NCI-H1694 (cell line): ENCODE measurements around the gene PDRG1.
"Not testable (repeated sequence)": the region's sequence is repeated elsewhere in the genome, so short reads cannot be mapped to it uniquely, and the experiment has no call there.

Source experiments
- DNase-seq: peaks from one replicate; lab custom pipeline; 2025; lab: John Stamatoyannopoulos, UW

PDRG1 gene

DNA sequence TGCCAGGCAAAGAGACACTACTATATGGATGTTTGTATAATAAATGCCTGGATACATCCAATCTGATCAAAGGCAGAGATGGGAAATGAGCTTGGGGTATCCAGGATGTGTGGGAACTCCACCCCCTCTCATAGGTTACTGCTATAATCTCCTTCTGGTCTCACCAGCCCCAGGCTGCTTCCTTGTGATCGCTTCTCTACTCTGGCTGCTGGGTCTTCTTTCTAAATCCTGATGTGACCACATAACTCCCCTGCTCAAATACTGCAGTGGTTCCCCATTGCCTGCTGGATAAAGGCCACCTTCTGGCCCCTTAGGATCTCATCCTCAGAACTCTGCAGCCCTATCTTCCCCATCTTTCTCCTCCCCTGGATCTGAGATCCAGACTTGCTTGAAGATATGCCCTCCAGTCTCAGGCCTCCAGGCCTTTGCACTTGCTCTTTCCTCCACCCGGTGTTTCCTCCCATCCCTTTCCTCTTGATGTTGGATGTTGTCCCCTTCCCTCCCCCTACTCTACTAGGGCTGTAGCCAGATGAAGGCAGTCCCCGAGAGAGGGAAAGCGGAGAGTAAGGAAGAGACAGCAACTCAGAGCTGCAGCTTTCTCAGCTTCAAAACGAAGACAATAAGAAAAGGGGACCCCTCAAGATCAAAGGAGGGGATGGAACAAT, 15.3 kb upstream of the PDRG1 start:
- DNase-seq = no peak

DNA sequence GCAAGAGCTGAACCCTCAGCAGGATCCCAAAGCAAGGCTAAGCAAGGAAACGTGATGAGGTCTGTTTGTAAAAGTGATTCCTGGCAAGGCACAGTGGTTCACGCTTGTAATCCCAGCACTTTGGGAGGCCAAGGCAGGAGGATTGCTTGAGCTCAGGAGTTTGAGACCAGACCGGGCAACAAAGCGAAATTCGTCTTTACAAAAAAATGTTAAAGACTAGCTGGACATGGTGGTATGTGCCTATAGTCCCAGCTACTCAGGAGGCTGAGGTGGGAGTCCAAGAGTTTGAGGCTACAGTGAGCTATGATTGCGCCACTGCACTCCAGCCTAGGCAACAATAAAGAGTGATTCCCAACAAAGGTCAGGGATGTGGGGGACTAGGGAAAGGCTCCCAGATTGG, 12.0 kb upstream of the PDRG1 start:
- no peak for DNase-seq

DNA sequence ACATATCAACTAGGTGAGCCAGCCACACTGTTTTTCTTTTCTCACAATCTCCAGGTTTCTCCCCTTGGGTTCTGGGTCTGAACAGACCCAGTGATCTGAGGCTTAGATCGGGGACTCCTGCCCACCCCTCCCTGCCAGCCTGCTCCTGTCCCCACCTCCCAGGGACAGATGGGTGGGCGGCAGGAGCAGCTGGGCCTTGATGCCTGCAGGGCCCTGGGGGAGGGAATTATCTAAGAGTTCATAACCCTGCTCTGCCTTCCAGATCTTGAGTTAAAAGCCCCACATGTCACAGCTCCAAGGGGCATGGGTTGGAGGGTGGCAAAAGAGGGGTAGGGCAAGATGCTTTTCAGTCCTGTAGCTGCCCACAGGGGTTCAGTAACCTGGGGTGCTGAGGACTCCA, 10.9 kb upstream of the PDRG1 start:
- peak; percentile 83 for DNase-seq

DNA sequence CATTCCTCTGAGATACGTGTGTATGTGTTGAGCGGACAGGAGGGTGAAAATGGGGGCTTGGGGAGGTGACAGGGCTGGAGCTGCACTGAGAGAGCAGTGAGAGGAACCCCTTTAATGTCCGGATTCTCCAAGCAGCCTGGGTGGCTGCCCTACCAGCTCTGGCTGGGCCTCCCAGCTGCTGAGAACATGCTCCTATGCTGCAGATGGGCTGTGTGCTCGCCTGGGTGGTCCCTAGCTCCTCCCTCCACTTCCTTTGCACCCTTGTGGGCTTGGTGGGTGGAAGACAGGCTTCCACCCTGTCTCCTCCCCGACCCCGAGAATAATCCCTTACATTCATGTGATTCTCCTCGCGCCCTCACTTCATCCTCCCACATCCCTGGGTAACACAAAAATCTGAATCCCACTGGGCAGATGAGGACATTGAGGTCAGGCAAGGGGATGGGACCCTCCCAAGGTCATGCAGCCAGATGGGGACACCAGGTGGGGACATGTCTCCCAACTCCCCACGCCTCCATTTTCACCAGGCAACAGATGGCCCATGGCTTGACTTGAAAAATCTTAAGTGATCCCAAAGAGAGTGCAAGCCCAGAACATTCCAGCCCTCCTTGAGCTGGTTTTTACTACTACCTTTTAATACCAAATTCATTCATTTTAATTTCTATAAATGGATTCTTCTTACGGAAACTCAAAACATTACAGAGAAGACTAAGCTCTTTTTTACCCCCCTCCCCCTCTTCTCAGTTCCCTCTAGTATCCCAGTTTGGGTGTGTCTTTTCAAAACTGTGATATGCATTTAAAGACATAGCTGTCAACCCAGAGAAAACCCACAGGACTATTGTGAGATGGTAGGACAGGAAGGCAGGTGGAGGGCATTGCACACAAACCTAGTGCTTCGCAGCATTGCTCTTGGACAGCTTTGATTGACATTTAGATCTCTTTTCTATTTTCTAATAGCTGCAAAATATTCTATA, 5.0 kb upstream of the PDRG1 start:
- DNase-seq = peak; percentile 75

DNA sequence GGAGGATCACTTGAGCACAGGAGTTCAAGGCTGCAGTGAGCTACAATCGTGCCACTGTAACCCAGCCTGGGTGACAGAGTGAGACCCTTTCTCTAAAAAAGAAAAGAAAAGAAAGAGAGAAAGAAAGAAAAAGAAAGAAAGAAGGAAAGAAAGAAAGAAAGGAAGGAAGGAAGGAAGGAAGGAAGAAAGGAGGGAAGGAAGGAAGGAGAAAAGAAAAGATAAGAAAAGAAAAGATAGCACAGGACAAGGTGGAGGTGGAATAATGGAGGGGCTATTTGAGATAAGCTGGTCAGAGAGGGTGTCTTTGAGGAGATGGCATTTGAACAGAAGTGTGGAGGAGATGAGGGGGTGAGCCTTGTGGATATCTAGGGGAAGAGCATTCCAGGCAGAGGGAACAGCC, 2.7 kb upstream of the PDRG1 start:
- no peak for DNase-seq

DNA sequence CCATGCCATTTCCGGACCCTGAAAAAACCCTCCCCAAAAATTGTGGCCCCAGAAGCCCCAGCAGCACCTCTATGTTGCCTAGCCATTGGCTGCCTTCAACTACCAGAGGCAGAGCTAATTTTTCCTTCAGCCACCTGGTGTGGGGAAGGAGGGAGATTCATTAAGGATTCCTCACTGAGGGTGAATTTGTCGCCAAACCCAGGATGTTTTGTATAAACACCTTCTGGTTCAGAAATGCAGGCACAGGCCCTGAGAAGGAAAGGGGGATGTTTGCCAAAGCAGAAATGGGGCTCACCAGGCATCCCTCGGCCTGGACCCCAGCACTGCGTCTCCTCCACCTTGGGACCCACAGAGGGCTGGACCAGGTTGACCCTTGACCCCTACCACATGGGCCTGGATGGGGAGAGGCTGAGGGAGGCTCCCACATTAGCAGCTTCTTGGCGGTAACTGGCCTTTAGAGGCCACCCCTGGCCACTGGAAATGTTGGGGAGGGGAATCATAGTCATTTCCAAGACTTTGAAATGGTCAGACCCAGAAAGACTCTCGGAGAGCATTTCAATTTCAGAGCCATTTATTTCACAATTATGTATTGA, 1.8 kb upstream of the PDRG1 start:
- no peak for DNase-seq

DNA sequence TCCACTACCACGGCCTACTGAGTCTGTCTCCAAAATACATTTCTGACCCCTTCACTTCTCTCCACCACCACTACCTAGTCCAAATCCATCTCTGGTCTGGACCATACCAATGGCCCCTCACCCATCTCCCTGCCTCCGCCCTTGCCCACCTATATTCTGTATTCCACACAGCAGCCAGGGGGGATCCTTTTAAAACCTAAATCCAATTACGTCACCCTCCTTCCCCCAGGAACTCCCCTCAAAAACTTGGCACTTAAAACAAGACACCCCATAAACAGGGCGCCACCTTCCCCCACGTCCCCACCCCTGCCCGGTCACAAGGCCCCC, 680 bp downstream of the PDRG1 start:
- DNase-seq = no peak

DNA sequence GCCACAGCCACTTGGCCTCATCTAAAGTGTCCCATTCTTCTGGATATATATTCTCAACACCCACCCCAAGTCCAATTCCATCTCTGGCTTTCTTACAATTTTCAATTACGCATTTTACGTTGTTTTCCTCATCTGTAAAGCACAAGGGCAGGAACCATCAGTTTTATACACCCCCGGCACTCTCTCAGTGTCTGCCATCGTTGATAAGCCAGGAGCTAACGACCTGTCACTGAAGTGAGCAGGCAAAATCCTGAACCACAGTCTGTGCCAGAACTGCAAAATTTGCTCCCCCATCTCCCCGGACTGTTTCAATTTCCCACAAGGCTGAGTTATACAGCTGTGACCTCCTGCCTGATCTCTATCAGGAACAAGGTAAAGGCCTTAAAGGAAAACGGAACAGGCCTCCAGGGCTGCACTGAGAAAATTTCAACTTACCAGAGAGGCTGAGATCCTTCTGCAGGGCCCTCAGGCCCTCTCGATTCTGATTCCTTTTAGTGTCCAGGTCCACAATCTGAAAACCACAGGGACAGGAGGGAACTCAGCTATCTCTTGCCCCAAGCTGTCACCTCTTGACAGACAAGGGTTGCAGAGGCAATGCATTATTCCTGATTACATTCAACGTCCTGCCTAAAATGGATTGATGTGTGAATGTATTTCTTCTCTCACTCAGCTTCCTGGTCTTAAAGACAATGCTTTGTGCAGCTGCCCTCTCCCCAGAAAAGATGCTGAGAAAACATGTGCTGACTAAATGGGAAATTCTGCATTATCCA, 1.8 kb downstream of the PDRG1 start:
- no peak for DNase-seq

DNA sequence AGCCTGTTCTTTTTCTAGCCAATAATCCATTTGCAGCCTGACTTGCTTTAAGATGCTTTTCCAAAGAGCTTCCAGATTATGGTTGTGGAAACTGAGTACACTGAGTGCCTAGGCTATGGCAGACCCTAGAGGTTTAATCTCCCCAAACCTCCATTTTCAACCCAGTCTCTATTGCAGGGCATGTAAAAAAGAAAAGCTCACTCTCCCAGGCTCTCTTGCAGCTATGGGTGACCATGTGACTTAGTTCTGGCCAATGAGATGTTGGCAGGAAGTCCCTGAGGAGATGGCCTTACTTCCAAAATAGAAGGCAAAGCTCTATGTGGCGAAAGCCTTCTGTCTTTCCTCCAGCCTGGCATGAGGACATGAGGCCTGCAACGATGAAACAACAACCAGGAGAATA, 3.8 kb downstream of the PDRG1 start:
- no peak for DNase-seq

DNA sequence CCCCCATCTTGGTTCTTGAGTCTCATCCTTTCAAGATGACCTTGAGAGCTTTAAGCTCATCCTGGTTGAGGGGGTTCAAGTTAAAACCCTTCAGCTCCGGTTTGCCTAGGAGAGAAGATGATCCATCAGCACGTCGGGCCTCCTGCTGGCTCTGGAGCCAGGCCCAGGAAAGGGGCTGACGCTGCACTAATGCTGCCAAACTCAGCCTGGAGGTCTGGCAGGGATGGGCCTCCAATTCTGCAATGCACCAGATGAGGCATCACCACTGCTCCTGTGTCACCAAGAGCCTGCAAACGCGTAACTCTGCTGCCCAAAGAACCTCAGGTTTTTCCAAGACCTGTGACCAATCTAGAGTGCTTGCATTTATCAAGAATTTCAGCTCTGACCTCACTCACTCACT, 6.1 kb downstream of the PDRG1 start:
- DNase-seq = peak; percentile 69

DNA sequence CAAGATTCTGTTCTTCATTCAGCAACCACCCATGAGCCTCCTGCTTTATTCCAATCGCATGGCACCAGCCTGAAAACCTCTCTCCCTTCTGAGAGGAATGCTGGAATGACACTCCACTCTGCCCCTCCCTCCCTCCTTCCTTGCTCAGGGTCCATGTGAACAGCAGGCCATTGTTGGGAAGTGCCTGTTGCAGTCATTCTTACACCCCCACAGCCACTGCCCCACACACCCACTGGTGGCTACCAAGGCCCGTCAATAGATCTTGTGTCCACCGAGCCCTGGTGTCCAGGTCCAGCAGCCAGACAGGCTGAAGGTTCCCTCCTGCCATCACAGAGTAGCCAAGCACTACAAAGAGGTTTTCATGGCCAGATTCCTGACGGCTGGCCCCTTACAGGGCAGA, 6.5 kb downstream of the PDRG1 start:
- no peak for DNase-seq

DNA sequence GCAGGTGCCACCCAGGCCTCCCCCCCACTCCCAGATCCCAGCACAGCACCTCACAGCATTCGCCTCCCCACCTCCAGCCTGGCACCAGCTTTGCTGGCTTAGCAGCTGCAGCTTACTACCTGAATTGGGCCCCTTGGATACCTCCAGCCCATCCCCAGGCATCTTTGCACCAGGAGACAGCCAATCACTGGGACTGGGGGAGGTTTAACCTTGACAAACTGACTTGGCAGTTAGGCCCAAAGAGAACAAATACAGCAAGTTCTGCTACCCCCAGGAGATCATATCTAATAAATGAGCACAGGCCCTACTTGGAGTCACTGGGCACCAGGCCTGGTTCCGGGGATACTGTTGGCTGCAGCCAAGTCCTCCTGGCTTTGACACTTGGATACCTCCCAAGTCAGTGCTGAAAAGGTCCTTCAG, 8.8 kb downstream of the PDRG1 start:
- no peak for DNase-seq

DNA sequence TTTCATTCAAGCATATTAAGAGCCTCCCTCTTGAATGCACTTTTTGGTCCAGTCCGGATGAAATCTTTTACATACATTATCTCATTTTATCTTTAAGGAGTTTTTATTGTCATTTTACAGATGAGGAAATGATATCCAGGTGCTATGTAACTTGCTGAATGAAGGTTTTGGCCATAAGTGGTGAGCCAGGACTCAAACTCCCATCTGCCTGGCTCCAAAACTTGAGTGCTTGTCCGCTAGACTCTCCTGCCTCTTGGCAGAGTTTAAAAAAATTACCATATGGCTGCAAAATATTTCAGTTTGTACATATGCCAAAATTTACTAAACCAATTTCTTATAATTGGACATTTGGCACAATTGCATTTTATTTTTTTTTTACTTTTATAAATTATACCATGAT, 12.2 kb downstream of the PDRG1 start:
- DNase-seq = no peak

DNA sequence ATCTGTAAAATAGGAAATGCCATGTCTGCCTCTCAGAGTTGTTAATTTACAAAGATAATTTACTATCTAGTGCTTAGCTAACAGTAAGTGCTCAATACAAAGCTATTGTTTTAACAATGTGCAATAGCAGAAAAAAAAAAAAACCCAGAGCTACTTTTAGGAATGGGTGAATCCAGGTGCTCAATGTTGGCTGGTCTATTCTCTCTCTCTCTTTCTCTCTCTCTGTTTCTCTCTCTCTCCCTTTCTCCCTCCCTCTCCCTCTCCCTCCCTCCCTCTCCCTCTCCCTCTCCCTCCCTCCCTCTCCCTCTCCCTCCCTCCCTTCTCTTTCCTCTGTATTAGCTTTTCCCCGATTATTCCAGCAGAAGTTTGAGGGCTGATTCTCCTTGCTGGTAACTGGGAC, 14.0 kb downstream of the PDRG1 start:
- DNase-seq = no peak

DNA sequence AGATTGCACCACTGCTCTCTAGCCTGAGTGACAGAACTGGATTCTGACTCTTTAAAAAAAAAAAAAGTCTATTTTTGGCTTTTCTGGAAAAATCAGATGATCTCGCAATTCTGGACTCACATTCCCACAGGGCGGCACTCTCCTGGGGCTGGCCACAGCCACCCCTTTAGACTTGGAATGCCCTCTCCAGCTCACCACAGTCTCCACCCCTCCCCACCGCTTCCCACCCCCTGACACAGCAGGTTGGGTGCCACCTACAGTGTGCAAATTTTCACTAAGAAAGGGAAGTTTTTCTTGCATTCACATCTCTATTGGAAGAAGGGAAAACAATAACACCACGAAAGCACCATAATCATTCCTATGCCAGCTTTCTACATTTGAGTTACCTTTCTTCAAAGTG, 15.4 kb downstream of the PDRG1 start:
- DNase-seq = no peak

DNA sequence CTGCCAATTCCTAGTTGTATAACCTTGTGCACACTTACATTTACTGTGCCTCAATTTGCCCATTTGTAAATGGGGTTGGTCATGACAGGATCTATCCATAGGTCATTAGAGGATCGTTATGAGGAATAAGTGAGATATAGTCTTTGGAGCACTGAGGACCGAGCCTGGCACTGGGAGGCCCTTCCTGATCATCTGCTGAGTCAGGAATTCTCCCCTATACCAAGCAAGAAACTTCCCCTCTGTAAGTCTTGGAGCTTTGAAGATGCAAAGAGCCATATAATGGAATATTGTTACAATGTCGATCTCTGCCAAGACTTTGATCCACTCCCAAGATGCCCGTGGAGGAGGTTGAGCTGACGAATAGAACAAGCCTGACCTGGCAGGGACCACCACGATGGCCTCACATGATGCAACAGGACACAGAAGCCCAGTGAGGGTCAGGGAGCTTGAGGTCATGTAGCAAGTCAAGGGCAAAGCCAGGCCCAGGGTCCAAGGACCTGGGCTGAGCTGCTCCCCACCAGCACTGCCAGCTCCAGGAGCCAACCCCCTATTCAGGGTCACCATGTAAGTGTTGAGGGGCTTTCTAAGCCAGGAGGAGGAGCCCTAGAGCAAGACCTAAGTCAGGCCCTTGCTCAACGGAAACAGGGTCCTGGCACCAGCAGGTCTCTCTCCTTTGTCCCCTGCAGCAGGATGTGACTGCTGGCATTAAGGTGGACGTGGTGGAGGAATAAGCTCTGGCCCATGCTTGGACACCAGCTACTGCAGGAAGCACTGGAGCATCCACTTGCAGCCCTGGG, 16.7 kb downstream of the PDRG1 start:
- peak; percentile 12 for DNase-seq

DNA sequence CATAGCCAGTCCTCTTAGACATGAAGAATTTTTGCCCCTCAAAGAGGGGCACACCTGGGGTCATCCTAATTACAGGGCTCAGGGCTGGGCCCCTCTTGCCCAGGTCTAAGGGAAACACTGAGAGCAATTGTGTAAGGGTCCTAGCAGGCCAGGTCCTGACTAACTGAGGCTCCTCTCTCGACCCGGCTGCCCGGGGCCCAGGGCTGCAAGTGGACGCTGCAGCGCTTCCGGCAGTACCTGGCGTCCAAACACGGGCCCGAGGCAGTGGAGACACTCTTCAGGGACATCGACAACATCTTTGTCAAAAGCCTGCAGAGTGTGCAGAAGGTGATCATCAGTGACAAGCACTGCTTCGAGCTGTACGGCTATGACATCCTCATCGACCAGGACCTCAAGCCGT, 17.4 kb downstream of the PDRG1 start:
- no peak for DNase-seq

DNA sequence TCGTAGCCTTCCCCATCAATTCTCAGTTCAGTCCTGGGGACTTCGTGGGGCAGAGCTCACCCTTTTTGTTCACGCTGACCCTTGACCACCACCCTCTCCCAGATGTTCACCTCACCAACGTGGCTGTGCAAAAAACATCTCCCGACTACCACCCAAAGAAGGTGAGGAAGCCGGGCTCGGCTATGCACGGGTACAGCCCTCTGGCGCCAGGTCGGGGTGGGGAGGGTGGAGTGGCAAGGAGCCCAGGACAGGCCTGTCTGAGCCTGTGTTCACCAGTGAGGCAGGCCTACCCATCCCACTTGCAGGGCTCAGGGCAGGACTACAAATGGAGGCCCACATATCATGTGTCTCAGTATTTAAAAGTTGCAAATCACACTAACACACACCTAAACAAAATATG, 18.1 kb downstream of the PDRG1 start:
- DNase-seq = no peak

DNA sequence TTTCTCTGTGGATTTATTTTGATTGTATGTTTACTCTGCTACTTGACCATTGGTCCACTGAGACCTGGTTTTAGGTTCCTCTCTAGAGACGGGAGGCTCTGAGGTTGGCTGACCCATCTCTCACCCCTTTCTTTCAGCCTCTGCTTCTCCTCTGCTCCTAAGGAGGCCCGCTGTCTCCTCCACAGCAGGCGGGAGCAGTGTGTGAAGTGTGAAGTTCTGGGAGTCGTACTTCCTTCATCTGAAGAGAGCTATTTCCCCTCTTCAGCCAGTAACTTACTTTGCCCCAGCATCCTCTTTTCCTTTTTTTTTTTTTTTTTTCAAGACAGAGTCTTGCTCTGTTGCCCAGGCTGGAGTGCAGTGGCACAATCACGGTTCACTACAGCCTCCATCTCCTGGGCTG, 21.1 kb downstream of the PDRG1 start:
- no peak for DNase-seq

DNA sequence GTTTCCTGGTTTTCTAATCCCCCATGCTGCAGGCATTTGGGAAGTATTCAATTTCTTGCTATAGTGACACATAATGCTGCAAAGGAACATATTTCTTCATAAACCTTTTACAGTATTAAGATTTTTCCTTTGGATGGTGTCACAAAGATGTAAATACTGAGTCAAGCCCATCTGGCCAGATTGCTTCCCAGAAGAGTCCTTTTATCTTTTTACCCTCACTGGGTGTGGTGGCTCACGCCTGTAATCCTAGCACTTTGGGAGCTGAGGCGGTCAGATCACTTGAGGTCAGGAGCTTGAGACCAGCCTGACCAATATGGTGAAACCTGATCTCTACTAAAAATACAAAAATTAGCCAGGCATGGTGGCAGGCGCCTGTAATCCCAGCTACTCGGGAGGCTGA, 22.2 kb downstream of the PDRG1 start:
- DNase-seq = not testable (repeated sequence)

DNA sequence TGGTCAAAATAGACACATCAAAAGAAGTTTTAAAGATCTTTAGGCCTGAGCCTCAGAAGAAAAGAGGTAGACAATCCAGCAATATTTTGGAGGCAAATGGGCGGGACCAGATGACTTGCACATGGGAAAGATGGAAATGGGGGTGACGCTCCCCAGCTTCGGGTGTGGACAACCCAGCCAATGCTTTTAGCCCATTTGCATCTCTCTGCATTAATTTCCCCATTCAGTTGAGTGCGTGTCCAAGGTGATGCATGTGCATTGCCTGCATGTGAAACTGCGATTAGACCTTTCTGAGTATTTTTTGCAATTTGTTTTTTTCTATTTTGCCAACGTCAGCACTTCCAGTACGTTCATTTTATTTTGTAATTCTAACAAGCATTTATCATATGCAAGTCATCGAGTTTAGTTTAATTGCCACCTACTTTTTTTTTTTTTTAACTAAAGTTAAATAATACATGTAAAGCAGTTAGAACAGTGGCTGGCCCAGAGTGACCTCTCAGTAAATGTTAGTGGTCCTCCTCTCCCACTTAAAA, 24.2 kb downstream of the PDRG1 start:
- no peak for DNase-seq
